H9 (cell line): ENCODE measurements around the gene SP140. TPM values are rescaled to one million over a fixed set of nuclear protein-coding genes. Genes with fewer than 3 reads are reported as not detected.

ENCODE experiments used
- DNase-seq: peaks from one replicate; pipeline ENCODE4 v3.0.0-alpha.2; 2017
- H2AFZ ChIP-seq: one replicate; pipeline ENCODE4 v1.6.1; 2013; ENCODE audit warnings: mild to moderate bottlenecking, low read length, control low read depth, moderate library complexity
- H2AK5ac ChIP-seq: 2 replicates; pipeline ENCODE4 v1.6.1; 2013; ENCODE audit warnings: low read length, control low read depth, mixed read lengths; ENCODE audit not compliant: insufficient read length
- H2BK120ac ChIP-seq: one replicate; pipeline ENCODE4 v1.6.1; 2013; ENCODE audit warnings: low read depth, mild to moderate bottlenecking, low read length, control low read depth, inconsistent platforms; ENCODE audit not compliant: poor library complexity, severe bottlenecking
- H2BK12ac ChIP-seq: 2 replicates; pipeline ENCODE4 v1.6.1; 2013; ENCODE audit warnings: low read length, control low read depth, mixed read lengths, low read depth; ENCODE audit not compliant: insufficient read length
- H2BK15ac ChIP-seq: 2 replicates; pipeline ENCODE4 v1.6.1; 2013; ENCODE audit warnings: low read depth, low read length, control low read depth
- H2BK20ac ChIP-seq: one replicate; pipeline ENCODE4 v1.6.1; 2013; ENCODE audit warnings: low read depth, mild to moderate bottlenecking, low read length, control low read depth, inconsistent platforms; ENCODE audit not compliant: poor library complexity, severe bottlenecking
- H2BK5ac ChIP-seq: 2 replicates; pipeline ENCODE4 v1.6.1; 2013; ENCODE audit warnings: low read length, control low read depth, mixed read lengths; ENCODE audit not compliant: insufficient read length
- H3K14ac ChIP-seq: 2 replicates; pipeline ENCODE4 v1.6.1; 2013; ENCODE audit warnings: low read length, control low read depth; ENCODE audit not compliant: insufficient read depth
- H3K18ac ChIP-seq: 2 replicates; pipeline ENCODE4 v1.6.1; 2013; ENCODE audit warnings: low read depth, mild to moderate bottlenecking, mixed read lengths, low read length, control low read depth; ENCODE audit not compliant: insufficient read length
- H3K23ac ChIP-seq: 2 replicates; pipeline ENCODE4 v1.6.1; 2013; ENCODE audit warnings: low read length, control low read depth, mixed read lengths, low read depth; ENCODE audit not compliant: insufficient read length
- H3K23me2 ChIP-seq: 2 replicates; pipeline ENCODE4 v1.6.1; 2013; ENCODE audit warnings: low read depth, mild to moderate bottlenecking, mixed read lengths, low read length, control low read depth; ENCODE audit not compliant: insufficient read length, poor library complexity, severe bottlenecking
- H3K27ac ChIP-seq: 2 replicates; pipeline ENCODE4 v1.5.1; 2013; ENCODE audit warnings: low read length, control low read depth, mixed read lengths, low read depth; ENCODE audit not compliant: insufficient read length
- H3K27me3 ChIP-seq: 2 replicates; pipeline ENCODE4 v1.6.1; 2013; ENCODE audit warnings: low read length, control low read depth, inconsistent platforms; ENCODE audit not compliant: insufficient read depth
- H3K4ac ChIP-seq: 2 replicates; pipeline ENCODE4 v1.6.1; 2013; ENCODE audit warnings: low read depth, mild to moderate bottlenecking, control low read depth, inconsistent platforms, low read length, moderate library complexity
- H3K4me1 ChIP-seq: 2 replicates; pipeline ENCODE4 v1.6.1; 2013; ENCODE audit warnings: low read length, control low read depth, inconsistent platforms; ENCODE audit not compliant: insufficient read depth
- H3K4me2 ChIP-seq: 2 replicates; pipeline ENCODE4 v1.6.1; 2013; ENCODE audit warnings: low read length, control low read depth, mixed read lengths; ENCODE audit not compliant: insufficient read length, insufficient read depth
- H3K56ac ChIP-seq: 2 replicates; pipeline ENCODE4 v1.6.1; 2013; ENCODE audit warnings: low read depth, mild to moderate bottlenecking, mixed read lengths, low read length, control low read depth; ENCODE audit not compliant: insufficient read length
- H3K79me1 ChIP-seq: 2 replicates; pipeline ENCODE4 v1.6.1; 2013; ENCODE audit warnings: low read depth, mild to moderate bottlenecking, moderate library complexity, low read length, control low read depth, inconsistent platforms; ENCODE audit not compliant: insufficient read depth, poor library complexity, severe bottlenecking
- H3K79me2 ChIP-seq: 2 replicates; pipeline ENCODE4 v1.6.1; 2013; ENCODE audit warnings: low read length, control low read depth, inconsistent platforms; ENCODE audit not compliant: insufficient read depth
- H3K9ac ChIP-seq: 2 replicates; pipeline ENCODE4 v1.6.1; 2013; ENCODE audit warnings: low read length, control low read depth, mixed read lengths; ENCODE audit not compliant: insufficient read length; ENCODE audit errors: extremely low read depth
- H3K9me3 ChIP-seq: one replicate; pipeline ENCODE4 v1.6.1; 2013; ENCODE audit warnings: low read depth, low read length, inconsistent platforms; ENCODE audit not compliant: control insufficient read depth
- H3T11ph ChIP-seq: one replicate; pipeline ENCODE4 v1.6.1; 2013; ENCODE audit warnings: mild to moderate bottlenecking, low read length, control low read depth, inconsistent platforms
- H4K20me1 ChIP-seq: one replicate; pipeline ENCODE4 v1.6.1; 2013; ENCODE audit not compliant: control insufficient read depth, insufficient read length, insufficient read depth
- H4K5ac ChIP-seq: 2 replicates; pipeline ENCODE4 v1.6.1; 2013; ENCODE audit warnings: low read depth, mild to moderate bottlenecking, mixed read lengths, low read length, control low read depth; ENCODE audit not compliant: insufficient read length
- H4K8ac ChIP-seq: replicated peaks from 2 replicates; pipeline ENCODE4 v1.6.1; 2013; ENCODE audit warnings: low read length, control low read depth, mixed read lengths, low read depth; ENCODE audit not compliant: insufficient read length
- H4K91ac ChIP-seq: 2 replicates; pipeline ENCODE4 v1.6.1; 2013; ENCODE audit warnings: low read depth, mild to moderate bottlenecking, moderate library complexity, mixed read lengths, low read length, control low read depth; ENCODE audit not compliant: insufficient read length
- H3K27ac Mint-ChIP-seq, 3 experiments: 2 replicates in 2 of 3; 3 replicates in 1 of 3; pipeline ENCODE4 v1.8.0; 2020 to 2021; ENCODE audit warnings: mixed read lengths in 3 of 3, mild to moderate bottlenecking in 1 of 3, moderate library complexity in 1 of 3
- H3K27me3 Mint-ChIP-seq: 2 replicates; pipeline ENCODE4 v1.8.0; 2021; ENCODE audit warnings: low read depth, mild to moderate bottlenecking, moderate library complexity, mixed read lengths
- H3K36me3 Mint-ChIP-seq, 3 experiments: 2 replicates in 2 of 3; 3 replicates in 1 of 3; pipeline ENCODE4 v1.8.0; 2020 to 2021; ENCODE audit warnings: low read depth in 3 of 3, mixed read lengths in 3 of 3; ENCODE audit not compliant: insufficient read depth in 1 of 3
- H3K4me1 Mint-ChIP-seq, 2 experiments: 2 replicates each; pipeline ENCODE4 v1.8.0; 2020; ENCODE audit warnings: mixed read lengths in 2 of 2
- H3K4me3 Mint-ChIP-seq, 2 experiments: 2 replicates in 1 of 2; 3 replicates in 1 of 2; pipeline ENCODE4 v1.8.0; 2020 to 2021; ENCODE audit warnings: mild to moderate bottlenecking in 2 of 2, mixed read lengths in 2 of 2, moderate library complexity in 1 of 2
- H3K9me3 Mint-ChIP-seq, 2 experiments: 2 replicates in 1 of 2; 3 replicates in 1 of 2; pipeline ENCODE4 v1.8.0; 2020; ENCODE audit warnings: mild to moderate bottlenecking in 2 of 2, mixed read lengths in 2 of 2, moderate library complexity in 1 of 2
- WGBS: extraction: QIAGEN DNeasy Blood & Tissue Kit; methylation state at CpG from one replicate; pipeline ENCODE4 v1.1.7; 2013; ENCODE audit warnings: missing lambda C conversion rate, low lambda C conversion rate, mixed read lengths; ENCODE audit not compliant: insufficient read length; ENCODE audit errors: extremely low coverage; 5-methylcytosine and 5-hydroxymethylcytosine counted together
- total RNA-seq: library from RNA; stranded (reverse); gene quantifications from 2 replicates; pipeline ENCODE4 v1.2.1, GENCODE V29; 2021
- TF ChIP-seq, protein P1 (sequence below): fragments of 200-600 bp; sonication (generic); conservative IDR thresholded peaks from 3 replicates; pipeline ENCODE4 v1.8.0; 2021; ENCODE audit warnings: antibody characterized with exemption, mild to moderate bottlenecking

The SP140 gene
- total RNA-seq, 1 experiment from 2014 or later: 0.31 TPM

- Histone ChIP-seq H3K9me3 (no peaks in the 10 kb centered on the region), H3K56ac (no peak overlapping the region), H4K8ac (no peak overlapping the region), H3K4me2 (no peak overlapping the region), H2BK5ac (no peak overlapping the region), H3K79me1 (no peaks in the 10 kb centered on the region), H2AK5ac (no peak overlapping the region), H4K5ac (no peak overlapping the region), H3K27me3 (no peaks in the 10 kb centered on the region), H4K20me1 (no peaks in the 10 kb centered on the region), H2BK12ac (no peak overlapping the region), H3K14ac (no peak overlapping the region), H3T11ph (no peak overlapping the region), H3K27ac (no peak overlapping the region), H3K4ac (no peak overlapping the region), H3K9ac (no peak overlapping the region), H2BK15ac (no peak overlapping the region), H2BK120ac (no peak overlapping the region), H3K23me2 (no peaks in the 10 kb centered on the region), H3K4me1 (no peaks in the 10 kb centered on the region), H2BK20ac (no peak overlapping the region), H4K91ac (no peak overlapping the region), H3K79me2 (no peaks in the 10 kb centered on the region), H2AFZ (no peak overlapping the region), H3K23ac (no peak overlapping the region), H3K18ac (no peak overlapping the region)
- Mint-ChIP-seq H3K4me1 (no peaks in the 10 kb centered on the region), H3K27ac (no peak overlapping the region), H3K9me3 (peaks cover 9 to 10% of the 10 kb centered on the region in 2 experiments), H3K36me3 (peaks cover 0 to 10% (median 2%) of the 10 kb centered on the region in 3 experiments; a peak in 3 of 7 replicates), H3K4me3 (no peak overlapping the region), H3K27me3 (no peaks in the 10 kb centered on the region; the same call in 1 of the 2 replicates)
- DNase-seq: no peak
- WGBS: no CpG with 5 or more reads among the region's 1 CpG
- TF ChIP-seq, protein P1, sequence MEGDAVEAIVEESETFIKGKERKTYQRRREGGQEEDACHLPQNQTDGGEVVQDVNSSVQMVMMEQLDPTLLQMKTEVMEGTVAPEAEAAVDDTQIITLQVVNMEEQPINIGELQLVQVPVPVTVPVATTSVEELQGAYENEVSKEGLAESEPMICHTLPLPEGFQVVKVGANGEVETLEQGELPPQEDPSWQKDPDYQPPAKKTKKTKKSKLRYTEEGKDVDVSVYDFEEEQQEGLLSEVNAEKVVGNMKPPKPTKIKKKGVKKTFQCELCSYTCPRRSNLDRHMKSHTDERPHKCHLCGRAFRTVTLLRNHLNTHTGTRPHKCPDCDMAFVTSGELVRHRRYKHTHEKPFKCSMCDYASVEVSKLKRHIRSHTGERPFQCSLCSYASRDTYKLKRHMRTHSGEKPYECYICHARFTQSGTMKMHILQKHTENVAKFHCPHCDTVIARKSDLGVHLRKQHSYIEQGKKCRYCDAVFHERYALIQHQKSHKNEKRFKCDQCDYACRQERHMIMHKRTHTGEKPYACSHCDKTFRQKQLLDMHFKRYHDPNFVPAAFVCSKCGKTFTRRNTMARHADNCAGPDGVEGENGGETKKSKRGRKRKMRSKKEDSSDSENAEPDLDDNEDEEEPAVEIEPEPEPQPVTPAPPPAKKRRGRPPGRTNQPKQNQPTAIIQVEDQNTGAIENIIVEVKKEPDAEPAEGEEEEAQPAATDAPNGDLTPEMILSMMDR: no peak
These were observed 136.6 kb downstream of the SP140 start for GRCh38 chr2:230362030-230362691.

Other genes with a start within 250 kb of the SP140 start
- gene SLC16A14, start 156.8 kb upstream of the SP140 start, total RNA-seq: 0.61 and 1.1 TPM in 2 replicates
- gene SP110, start 5.8 kb upstream of the SP140 start, total RNA-seq: 2.9 and 3.7 TPM in 2 replicates
- gene SP140L, start 101.5 kb downstream of the SP140 start, total RNA-seq: 1.3 and 1.9 TPM in 2 replicates
- 0.28 and 0.86 TPM in 2 replicates for gene SP100, start 190.5 kb downstream of the SP140 start, total RNA-seq